HL-60 (cell line): ENCODE measurements around the gene DMXL1.

Source experiments
- DNase-seq, 2 experiments: peaks; one replicate each; pipeline ENCODE4 v3.0.0-alpha.2; 2010 to 2020; ENCODE audit warnings: low read depth in 1 of 2, low spot score in 1 of 2
- H3K27ac ChIP-seq: fragments of 250-450 bp; sonication (Bioruptor Pico); replicated peaks from 2 replicates; pipeline ENCODE4 v1.5.1; 2020; ENCODE audit warnings: mild to moderate bottlenecking, moderate library complexity
- H3K27me3 ChIP-seq: fragments of 250-450 bp; sonication (Bioruptor Pico); 2 replicates; pipeline ENCODE4 v1.5.1; 2021; ENCODE audit warnings: mild to moderate bottlenecking, moderate library complexity; ENCODE audit not compliant: insufficient read depth, poor library complexity, severe bottlenecking
- H3K4me3 ChIP-seq: replicated peaks from 2 replicates; pipeline ENCODE4 v1.5.1; 2011; ENCODE audit warnings: mild to moderate bottlenecking, control low read depth, low read length; ENCODE audit not compliant: insufficient read depth
- CTCF ChIP-seq: IDR thresholded peaks from one replicate; pipeline ENCODE4 v1.5.1; 2011; ENCODE audit warnings: low read length, control low read depth, inconsistent platforms; ENCODE audit not compliant: insufficient read depth
- GABPA ChIP-seq: IDR thresholded peaks from 2 replicates; pipeline ENCODE4 v1.6.1; 2012; ENCODE audit warnings: low read depth
- POLR2AphosphoS5 ChIP-seq: IDR thresholded peaks from 2 replicates; pipeline ENCODE4 v1.6.1; 2012; ENCODE audit warnings: low read depth
- REST ChIP-seq: IDR thresholded peaks from 2 replicates; pipeline ENCODE4 v1.6.1; 2012; ENCODE audit warnings: low read depth; ENCODE audit not compliant: insufficient replicate concordance
- SPI1 ChIP-seq: IDR thresholded peaks from 2 replicates; pipeline ENCODE4 v1.6.1; 2012; ENCODE audit warnings: low read depth, mild to moderate bottlenecking, borderline replicate concordance

The DMXL1 gene

DNA sequence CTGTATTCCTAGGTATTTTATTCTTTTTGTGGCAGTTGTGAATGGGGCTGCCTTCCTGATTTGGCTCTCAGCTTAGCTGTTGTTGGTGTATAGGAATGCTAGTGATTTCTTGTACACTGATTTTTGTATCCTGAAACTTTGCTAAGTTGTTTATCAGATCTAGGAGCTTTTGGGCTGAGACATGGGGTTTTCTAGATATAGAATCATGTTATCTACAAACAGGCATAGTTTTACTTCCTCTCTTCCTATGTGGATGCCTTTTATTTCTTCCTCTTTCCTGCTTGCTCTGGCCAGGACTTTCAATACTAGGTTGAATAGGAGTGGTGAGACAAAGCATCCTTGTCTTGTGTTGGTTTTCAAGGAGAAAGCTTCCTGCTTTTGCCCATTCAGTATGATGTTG lies 129.9 kb downstream of the DMXL1 start:
- DNase-seq, result no peak
- TF ChIP-seq REST (no peak), POLR2AphosphoS5 (no peak), GABPA (no peak), SPI1 (no peak)
- Histone ChIP-seq H3K27me3 (no peaks in the 10 kb centered on the region), H3K27ac (no peak overlapping the region), H3K4me3 (no peak overlapping the region)

GRCh38 chr5:119207105-119207504 lies 136.2 kb downstream of the DMXL1 start:
- DNase-seq, result no peak
- Histone ChIP-seq H3K27me3 (no peaks in the 10 kb centered on the region), H3K27ac (no peak overlapping the region), H3K4me3 (no peak overlapping the region)
- TF ChIP-seq POLR2AphosphoS5 (no peak), REST (no peak), CTCF (no peak), GABPA (no peak), SPI1 (no peak)

DNA sequence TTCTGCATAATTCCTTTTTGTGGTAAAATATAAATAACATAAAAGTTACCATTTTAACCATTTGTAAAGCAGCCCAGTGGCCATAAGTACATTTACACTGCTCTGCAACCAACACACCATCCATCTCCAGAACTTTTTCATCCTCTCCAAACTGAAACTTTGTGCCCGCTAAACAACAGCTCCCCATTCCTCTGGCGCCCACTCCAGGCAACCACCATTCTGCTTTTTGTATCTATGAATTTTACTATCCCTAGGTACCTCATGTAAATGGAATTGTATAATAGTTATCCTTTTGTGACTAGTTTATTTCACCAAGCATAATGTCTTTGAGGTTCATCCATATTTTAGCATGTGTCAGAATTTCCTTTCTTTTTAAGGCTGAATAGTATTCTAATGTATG lies 141.1 kb downstream of the DMXL1 start:
- DNase-seq, result no peak
- no peak overlapping the region for H3K27ac ChIP-seq
- no peaks in the 10 kb centered on the region for H3K27me3 ChIP-seq
- H3K4me3 ChIP-seq, result no peak overlapping the region
- no peak for TF ChIP-seq POLR2AphosphoS5
- no peak for TF ChIP-seq SPI1
- no peak for TF ChIP-seq CTCF
- TF ChIP-seq GABPA, result no peak
- no peak for TF ChIP-seq REST
